Stimulated activated CD8-positive, alpha-beta memory T cell treated with anti-CD3 and anti-CD28 coated beads, Interleukin-4, amount 100 ng/mL, for 1 hour (primary cell): ENCODE data around the gene MTMR8.

ENCODE experiments used
- DNase-seq, 2 donors: peaks; one replicate each; pipeline ENCODE4 v3.0.0-alpha.2; 2020; ENCODE audit warnings: low read depth in 2 of 2, low spot score in 1 of 2

The MTMR8 gene

GRCh38 chrX:64313624-64314023, 81.6 kb downstream of the MTMR8 start:
- DNase-seq = no peak

DNA sequence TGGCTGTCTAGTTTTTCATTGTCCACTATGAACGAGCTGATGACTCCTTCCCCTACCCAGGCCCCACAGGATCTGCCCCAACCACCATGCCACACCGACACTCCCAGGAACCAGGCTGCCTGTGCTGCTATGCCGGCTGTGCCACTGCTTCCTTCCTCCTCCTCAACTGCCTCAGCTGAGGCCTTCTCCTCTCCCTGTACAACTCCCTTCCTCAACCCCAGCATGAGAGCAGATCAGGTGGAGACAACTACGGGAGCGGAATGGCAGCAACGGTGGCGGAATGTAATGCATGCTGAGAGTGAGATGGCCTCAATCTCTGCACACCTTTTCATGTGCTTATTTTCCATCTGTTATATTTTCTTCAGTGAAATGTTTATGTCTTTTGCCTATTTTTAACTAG, 88.5 kb downstream of the MTMR8 start:
- no peak for DNase-seq

DNA sequence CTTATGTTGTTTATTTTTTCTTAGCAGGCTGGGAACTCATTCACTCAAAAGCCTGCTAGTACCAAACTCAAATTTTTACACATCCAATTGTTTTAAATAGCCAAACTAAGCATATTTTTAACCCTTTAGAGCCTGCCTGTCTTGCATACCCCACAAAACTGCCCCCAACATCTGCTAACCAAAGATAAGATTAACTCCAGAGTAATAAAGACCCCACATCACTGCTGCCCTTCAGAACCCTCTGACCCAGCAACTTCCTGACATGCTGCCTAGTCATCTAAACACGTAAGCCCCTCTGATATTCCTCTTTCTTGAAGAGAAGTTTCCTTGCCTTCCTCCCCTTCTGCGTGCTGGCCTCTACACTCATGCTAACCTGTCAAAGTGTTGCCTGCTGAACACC, 104.1 kb downstream of the MTMR8 start:
- no peak for DNase-seq

- DNase-seq = no peak
These were observed 130.0 kb downstream of the MTMR8 start for GRCh38 chrX:64265265-64265664.

DNA sequence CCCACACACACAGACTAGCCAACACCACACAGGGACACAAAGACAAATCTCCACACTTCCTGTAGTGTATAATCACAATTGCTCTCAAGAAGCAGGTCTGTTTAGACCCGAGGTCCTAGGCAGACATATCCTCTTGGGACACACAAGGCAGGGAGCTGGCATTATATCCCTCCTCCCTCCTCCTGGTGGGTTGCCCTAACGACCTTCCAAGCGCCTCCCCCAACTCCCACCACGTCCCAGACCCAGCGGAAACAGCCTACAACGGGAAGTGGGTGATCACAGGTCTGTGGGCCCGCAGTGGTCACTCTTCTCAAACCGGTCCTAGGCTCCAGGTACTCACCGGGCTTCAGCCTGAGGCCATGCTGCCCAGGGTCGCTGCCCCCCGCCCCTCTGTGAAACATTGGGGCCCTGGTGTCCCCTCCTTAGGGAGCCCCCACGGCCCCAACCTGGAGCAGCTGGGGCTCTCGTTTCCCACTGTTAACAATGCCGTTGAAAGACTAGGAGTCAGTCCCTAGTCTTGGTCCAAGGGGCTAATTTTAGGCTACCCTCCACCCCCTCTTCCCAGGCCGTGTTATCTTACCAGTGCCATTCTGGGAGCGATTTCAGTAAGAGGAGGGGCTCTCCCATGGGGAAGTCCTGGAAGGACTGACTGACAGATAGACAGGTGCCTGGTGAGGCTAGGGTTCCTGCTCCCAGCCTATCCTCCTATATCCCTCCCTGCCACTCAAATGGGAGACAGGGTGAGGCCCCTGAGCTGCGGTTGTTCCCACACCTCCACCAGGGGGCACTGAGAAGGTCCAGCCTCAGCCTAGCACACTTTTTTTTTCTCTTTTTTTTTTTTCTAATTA, 164.9 kb downstream of the MTMR8 start, which contains the start of gene ASB12:
TSS of gene ASB12 (minus strand) at position 485 of the 848 bp plus-strand sequence. CDS start 4,957 bp downstream, outside the sequence.
- no peak for DNase-seq

- DNase-seq = no peak
These were observed 166.1 kb downstream of the MTMR8 start for GRCh38 chrX:64229154-64229553.
